PC-3 (cell line): ENCODE results near the gene SEPTIN2.

Experiments used
- EZH2 ChIP-seq: fragments of 300-600 bp; sonication (generic); IDR thresholded peaks from one replicate; pipeline ENCODE4 v1.6.1; 2017; ENCODE audit warnings: antibody characterized with exemption, mild to moderate bottlenecking, low read length; ENCODE audit not compliant: unreplicated experiment
- TF ChIP-seq, protein P1 (sequence below): fragments of 300-600 bp; sonication (generic); conservative IDR thresholded peaks from 2 replicates; pipeline ENCODE4 v1.5.1; 2017; ENCODE audit warnings: antibody characterized with exemption, low read depth, mild to moderate bottlenecking, low read length

- TF ChIP-seq, protein P1, sequence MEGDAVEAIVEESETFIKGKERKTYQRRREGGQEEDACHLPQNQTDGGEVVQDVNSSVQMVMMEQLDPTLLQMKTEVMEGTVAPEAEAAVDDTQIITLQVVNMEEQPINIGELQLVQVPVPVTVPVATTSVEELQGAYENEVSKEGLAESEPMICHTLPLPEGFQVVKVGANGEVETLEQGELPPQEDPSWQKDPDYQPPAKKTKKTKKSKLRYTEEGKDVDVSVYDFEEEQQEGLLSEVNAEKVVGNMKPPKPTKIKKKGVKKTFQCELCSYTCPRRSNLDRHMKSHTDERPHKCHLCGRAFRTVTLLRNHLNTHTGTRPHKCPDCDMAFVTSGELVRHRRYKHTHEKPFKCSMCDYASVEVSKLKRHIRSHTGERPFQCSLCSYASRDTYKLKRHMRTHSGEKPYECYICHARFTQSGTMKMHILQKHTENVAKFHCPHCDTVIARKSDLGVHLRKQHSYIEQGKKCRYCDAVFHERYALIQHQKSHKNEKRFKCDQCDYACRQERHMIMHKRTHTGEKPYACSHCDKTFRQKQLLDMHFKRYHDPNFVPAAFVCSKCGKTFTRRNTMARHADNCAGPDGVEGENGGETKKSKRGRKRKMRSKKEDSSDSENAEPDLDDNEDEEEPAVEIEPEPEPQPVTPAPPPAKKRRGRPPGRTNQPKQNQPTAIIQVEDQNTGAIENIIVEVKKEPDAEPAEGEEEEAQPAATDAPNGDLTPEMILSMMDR: no peak
- TF ChIP-seq EZH2: no peak
Measured at GRCh38 chr2:241330616-241330981, 14.9 kb downstream of the SEPTIN2 start.
